ENCODE data around the gene PAX5.

Gene PAX5

DNA sequence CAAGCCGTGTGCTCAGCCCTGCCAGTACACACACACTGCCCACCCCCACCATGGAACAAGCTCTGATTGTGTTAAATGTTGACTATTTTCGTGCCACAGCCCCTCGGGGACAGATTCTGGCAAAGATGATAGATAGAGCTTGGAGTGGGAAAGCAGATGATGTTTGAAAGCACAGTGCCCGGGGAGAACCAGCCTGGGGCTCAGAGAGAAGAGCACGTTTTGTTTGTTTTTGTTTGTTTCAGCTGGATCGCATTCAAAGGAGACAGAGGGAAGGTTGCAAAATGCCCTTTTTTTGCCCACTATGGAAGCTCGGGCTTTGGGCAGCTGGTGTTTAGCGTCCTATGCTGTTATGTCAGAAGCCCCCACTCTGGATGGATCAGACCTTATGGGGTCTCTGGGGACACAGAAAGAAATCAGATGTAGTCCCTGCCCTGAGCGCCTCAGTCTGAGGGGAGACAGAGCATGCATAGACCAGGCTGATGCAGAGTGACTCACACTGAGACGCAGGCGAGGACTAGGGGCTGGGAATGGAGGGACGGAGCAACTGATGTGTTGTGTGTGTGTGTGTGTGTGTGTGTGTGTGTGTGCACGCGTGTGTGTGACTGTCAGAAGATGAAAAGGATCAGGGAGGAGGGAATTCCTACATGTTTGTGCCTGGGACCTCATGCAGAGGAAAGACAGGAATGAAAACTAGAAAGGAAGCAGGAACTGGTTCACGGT is 231.7 kb downstream of the PAX5 start:
- H3K27ac ChIP-seq (ENCODE audit: low read depth, low read length) = no peak overlapping the region
- no peaks in the 10 kb centered on the region for H3K27me3 ChIP-seq (ENCODE audit: control insufficient read depth, insufficient read depth, low read length)
- H3K4me3 ChIP-seq (ENCODE audit: low read length) = no peak overlapping the region
- no peaks in the 10 kb centered on the region for H3K4me1 ChIP-seq (ENCODE audit: control insufficient read depth, insufficient read depth, low read length)
- no peaks in the 10 kb centered on the region for H3K36me3 ChIP-seq (ENCODE audit: control insufficient read depth, insufficient read depth, low read length)
- no peak overlapping the region for H3K9ac ChIP-seq (ENCODE audit: low read length)

DNA sequence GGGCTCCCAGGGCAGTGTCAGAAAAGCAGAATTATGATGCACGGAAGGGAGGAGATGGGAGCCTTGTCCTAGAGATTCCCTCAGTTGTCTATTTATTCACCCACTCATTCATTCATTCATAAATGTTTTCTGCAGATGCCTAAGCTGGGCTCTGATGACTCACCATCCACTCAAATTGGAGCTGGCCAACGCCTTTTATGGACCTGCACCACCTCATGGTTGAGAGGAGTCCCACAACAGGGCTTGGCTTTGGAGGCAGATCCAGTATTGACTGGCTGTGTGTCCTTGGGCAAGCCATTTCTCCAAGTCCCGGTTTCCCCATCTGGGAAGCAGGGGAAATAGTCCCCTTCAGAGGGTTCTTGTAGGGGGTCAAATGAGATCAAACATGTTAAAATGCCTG is 233.6 kb downstream of the PAX5 start:
- Histone ChIP-seq H3K9ac (ENCODE audit: low read length) (no peak overlapping the region), H3K36me3 (ENCODE audit: control insufficient read depth, insufficient read depth, low read length) (no peaks in the 10 kb centered on the region), H3K27me3 (ENCODE audit: control insufficient read depth, insufficient read depth, low read length) (no peaks in the 10 kb centered on the region), H3K4me3 (ENCODE audit: low read length) (no peak overlapping the region), H3K4me1 (ENCODE audit: control insufficient read depth, insufficient read depth, low read length) (no peaks in the 10 kb centered on the region), H3K27ac (ENCODE audit: low read depth, low read length) (no peak overlapping the region)

DNA sequence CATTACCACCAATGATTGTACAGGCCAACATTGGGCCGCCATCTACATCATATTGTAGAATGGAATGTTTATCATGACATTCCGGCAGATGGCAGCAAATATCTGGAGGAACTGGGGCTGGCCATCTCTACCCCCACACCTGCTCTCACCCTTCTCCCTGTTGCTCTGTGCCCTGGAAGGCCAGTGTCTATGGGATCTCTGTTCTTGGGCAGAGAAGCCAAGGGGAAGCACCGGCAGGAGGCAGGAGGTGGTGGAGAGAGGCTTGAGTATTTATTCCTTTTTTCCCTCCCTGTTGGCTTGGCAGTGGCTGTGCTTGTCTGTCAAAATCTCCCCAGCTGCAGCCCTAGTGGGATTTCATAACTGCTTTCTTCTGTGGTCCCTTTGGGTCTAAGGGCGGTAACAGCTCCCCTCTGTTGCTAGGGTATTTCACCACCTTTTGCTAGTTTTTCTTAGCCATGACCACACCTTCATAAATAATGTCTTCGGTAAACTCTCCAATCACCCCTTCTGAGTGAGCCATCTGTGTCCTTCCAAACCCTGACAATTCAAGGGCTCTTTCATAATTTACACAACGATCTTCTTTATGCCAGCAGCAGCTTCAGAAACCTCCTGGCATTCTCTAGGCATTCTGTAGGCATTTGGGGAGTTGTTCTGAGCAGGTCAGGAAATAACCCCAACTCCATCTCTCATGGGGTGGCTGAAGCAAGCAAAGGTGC is 235.6 kb downstream of the PAX5 start:
- Histone ChIP-seq H3K27me3 (ENCODE audit: control insufficient read depth, insufficient read depth, low read length) (no peaks in the 10 kb centered on the region), H3K4me1 (ENCODE audit: control insufficient read depth, insufficient read depth, low read length) (no peaks in the 10 kb centered on the region), H3K27ac (ENCODE audit: low read depth, low read length) (no peak overlapping the region), H3K4me3 (ENCODE audit: low read length) (no peak overlapping the region), H3K9ac (ENCODE audit: low read length) (no peak overlapping the region), H3K36me3 (ENCODE audit: control insufficient read depth, insufficient read depth, low read length) (no peaks in the 10 kb centered on the region)

DNA sequence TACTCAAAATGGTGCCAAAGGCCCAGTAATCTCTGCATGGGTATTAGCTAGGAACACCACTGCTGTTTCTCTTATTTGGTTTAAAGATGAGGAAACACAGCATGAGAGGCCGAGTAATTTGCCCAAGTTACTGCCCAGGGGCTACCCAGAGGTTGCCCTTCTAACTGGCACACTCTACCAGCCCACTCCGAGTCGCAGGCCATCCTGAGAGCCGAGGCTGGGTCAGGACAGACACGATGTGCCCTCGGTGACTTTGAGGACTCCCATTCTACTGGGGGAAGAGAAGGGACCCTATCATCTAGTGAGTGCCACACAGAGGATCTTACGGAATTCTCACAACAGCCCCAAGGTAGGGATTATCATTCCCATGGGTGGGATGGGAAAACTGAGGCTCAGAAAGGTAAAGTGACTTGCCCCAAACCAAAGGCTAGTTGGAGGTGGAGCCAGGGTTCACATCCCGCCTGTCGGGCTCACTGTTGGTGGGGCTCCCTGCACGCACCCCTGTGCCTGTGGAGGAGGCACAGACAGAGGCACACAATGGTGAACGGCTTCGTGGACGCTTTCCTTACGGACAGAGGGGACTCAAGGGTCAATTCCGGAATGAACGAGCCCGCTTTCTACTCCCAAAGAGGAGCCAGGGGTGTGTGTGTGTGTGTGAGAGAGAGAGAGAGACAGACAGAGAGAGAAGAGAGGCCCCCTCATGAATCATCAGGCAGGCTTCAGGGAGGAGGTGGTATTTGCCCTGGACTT is 236.4 kb downstream of the PAX5 start:
- Histone ChIP-seq H3K9ac (ENCODE audit: low read length) (no peak overlapping the region), H3K27me3 (ENCODE audit: control insufficient read depth, insufficient read depth, low read length) (no peaks in the 10 kb centered on the region), H3K27ac (ENCODE audit: low read depth, low read length) (no peak overlapping the region), H3K36me3 (ENCODE audit: control insufficient read depth, insufficient read depth, low read length) (peaks cover 2% of the 10 kb centered on the region), H3K4me3 (ENCODE audit: low read length) (no peak overlapping the region), H3K4me1 (ENCODE audit: control insufficient read depth, insufficient read depth, low read length) (no peaks in the 10 kb centered on the region)

DNA sequence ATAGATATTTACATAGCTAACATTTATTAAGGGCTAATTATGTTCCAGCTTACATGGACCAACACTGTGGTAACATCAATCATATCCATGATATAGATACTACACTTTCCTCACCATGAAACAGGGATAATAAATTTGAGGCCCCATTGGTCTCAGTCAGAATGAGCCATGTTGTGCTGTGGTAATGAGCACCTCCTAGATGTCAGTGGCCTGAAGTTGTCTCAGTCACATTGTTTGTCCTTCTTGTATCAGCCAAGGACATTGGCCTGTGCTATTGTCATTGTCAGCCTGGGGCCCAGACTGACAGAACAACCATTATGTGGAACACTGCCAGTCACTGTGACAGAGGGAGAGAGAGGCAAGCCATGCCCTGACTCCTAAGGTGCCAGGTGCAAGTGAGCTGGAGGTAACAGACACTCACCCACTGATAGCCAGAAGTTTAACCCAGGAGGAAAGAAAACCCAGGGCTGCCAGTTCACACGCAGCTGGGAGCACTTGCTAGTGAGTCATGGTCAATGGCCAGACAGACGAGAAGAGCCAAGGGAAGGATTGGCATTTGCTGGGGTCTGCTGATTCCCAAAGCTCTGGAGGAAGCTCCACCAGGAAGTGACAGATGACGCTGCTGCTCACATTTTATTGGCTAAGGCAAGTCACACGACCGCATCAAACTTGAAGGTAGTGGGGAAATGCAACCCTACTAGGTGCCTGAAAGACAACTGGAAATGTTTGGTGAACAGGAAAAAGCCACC is 237.2 kb downstream of the PAX5 start:
- H3K4me3 ChIP-seq (ENCODE audit: low read length) = no peak overlapping the region
- H3K27me3 ChIP-seq (ENCODE audit: control insufficient read depth, insufficient read depth, low read length) = no peaks in the 10 kb centered on the region
- no peaks in the 10 kb centered on the region for H3K4me1 ChIP-seq (ENCODE audit: control insufficient read depth, insufficient read depth, low read length)
- no peak overlapping the region for H3K27ac ChIP-seq (ENCODE audit: low read depth, low read length)
- no peak overlapping the region for H3K9ac ChIP-seq (ENCODE audit: low read length)
- H3K36me3 ChIP-seq (ENCODE audit: control insufficient read depth, insufficient read depth, low read length) = peaks cover 2% of the 10 kb centered on the region

DNA sequence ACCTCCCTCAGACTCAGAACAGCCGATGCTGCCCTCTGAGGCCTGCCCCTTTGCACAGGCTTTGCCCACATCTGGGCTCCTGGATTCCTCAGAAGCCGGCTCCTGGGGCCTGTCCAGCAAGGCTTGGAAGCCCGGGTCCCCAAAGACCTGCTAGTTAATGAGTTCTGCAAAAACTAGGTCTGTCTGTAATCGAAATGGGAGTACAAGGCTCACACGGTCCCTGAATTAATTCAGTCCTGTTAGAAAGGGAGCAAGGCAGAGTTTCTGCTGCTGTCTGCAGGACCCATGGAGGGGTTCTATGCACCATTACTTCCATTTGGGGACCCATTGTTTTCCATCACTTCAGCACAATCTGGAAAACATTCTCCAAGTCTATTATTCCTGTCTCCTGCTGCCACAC is 239.6 kb downstream of the PAX5 start:
- H3K36me3 ChIP-seq (ENCODE audit: control insufficient read depth, insufficient read depth, low read length) = peaks cover 2% of the 10 kb centered on the region
- no peaks in the 10 kb centered on the region for H3K4me1 ChIP-seq (ENCODE audit: control insufficient read depth, insufficient read depth, low read length)
- H3K27me3 ChIP-seq (ENCODE audit: control insufficient read depth, insufficient read depth, low read length) = no peaks in the 10 kb centered on the region
- no peak overlapping the region for H3K27ac ChIP-seq (ENCODE audit: low read depth, low read length)
- H3K4me3 ChIP-seq (ENCODE audit: low read length) = no peak overlapping the region
- H3K9ac ChIP-seq (ENCODE audit: low read length) = no peak overlapping the region

DNA sequence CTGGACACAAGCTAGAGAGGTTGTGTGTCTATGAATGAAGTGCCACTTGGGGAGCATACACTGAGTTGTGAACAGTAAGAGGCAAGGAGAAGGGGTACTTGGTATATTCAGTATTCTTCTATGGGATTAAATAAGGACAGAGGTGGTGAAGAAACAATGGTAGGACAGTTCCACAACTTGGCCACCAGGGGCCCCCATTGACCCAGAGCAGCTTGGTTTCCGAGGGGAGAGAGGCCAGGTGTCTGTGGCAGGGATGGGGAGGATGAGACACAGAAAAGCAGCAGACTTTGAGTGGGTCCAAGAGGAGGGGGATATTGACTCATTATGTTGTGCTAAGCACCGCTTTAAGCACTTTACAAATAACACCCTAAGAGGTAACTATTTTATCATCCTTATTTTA is 240.8 kb downstream of the PAX5 start:
- Histone ChIP-seq H3K27ac (ENCODE audit: low read depth, low read length) (no peak overlapping the region), H3K36me3 (ENCODE audit: control insufficient read depth, insufficient read depth, low read length) (peaks cover 2% of the 10 kb centered on the region), H3K4me1 (ENCODE audit: control insufficient read depth, insufficient read depth, low read length) (no peaks in the 10 kb centered on the region), H3K9ac (ENCODE audit: low read length) (no peak overlapping the region), H3K27me3 (ENCODE audit: control insufficient read depth, insufficient read depth, low read length) (no peaks in the 10 kb centered on the region), H3K4me3 (ENCODE audit: low read length) (no peak overlapping the region)

DNA sequence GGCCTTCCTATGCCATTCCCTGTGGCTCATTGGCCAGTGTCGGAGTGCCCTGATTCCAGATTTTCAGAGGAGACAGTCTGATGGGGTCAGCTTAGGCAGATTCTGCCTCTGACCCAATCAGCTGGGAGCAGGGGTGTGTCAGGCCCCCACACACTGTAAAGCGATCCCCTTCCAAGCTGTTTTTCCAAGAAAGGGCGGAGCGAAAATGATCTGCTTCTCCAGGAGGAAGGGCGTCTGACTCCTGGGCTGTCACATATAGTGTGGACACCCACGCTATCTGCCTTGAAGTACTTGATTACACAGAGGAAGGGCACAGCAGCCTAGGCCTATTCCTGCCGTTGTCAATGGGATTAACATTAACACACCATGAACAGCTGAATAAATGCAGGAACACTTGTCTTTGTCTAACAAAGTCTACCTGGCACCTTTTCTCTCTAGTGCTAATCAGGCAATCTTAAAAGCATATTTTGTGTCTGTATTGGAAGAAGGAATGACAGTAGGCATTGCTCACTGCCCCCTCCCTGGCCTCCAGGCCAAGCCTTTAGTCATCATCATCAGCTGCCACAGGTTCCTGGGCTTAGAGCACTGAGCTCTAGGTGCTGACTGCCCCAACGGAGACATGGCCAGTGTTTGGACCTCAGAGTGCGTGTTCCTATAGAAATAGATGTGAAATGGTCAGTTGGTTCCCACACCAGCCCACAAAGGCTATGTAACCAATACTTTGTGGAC is 242.7 kb downstream of the PAX5 start:
- Histone ChIP-seq H3K27ac (ENCODE audit: low read depth, low read length) (no peak overlapping the region), H3K4me3 (ENCODE audit: low read length) (no peak overlapping the region), H3K36me3 (ENCODE audit: control insufficient read depth, insufficient read depth, low read length) (peaks cover 2% of the 10 kb centered on the region), H3K4me1 (ENCODE audit: control insufficient read depth, insufficient read depth, low read length) (no peaks in the 10 kb centered on the region), H3K9ac (ENCODE audit: low read length) (no peak overlapping the region), H3K27me3 (ENCODE audit: control insufficient read depth, insufficient read depth, low read length) (no peaks in the 10 kb centered on the region)

DNA sequence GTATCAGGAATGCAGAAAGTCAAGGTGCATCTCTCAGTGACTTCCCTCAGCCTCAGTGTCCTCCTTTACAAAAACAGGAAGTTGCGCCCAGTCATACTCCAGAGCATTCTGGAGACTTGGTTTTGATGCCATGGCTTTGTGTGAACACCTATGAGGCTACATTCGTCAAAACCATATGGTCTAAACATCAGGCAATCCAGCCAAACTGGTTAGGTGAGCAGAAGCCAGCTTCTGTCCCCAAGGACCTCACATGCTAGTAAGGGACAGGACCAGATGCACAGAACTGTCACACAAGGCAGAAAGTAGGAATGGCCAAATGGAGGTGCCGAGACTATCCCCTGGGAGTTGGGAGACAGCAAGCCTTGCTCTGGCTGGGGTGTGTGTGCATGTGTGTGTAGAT is 244.2 kb downstream of the PAX5 start:
- Histone ChIP-seq H3K36me3 (ENCODE audit: control insufficient read depth, insufficient read depth, low read length) (peaks cover 2% of the 10 kb centered on the region), H3K27ac (ENCODE audit: low read depth, low read length) (no peak overlapping the region), H3K27me3 (ENCODE audit: control insufficient read depth, insufficient read depth, low read length) (no peaks in the 10 kb centered on the region), H3K4me3 (ENCODE audit: low read length) (no peak overlapping the region), H3K9ac (ENCODE audit: low read length) (no peak overlapping the region), H3K4me1 (ENCODE audit: control insufficient read depth, insufficient read depth, low read length) (no peaks in the 10 kb centered on the region)

DNA sequence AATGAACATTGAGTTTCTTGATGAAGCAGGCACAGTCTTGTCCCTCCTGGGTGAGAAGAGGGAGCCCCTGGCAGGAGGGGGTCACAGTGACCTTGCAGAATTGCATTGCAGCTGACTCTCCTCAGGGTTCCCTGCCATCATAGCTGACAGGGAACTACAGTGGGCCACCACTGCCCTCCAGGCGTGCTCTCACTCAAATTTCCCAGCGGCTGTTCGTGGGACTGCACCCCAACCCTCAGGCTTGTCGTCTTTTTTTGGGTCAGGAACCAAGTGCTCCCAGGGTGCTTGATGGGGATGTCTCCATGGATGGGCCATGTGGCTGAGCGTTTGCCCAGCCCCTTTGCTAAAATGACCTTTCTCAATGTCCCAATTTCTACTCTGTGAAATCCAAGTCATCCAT is 245.5 kb downstream of the PAX5 start:
- Histone ChIP-seq H3K9ac (ENCODE audit: low read length) (no peak overlapping the region), H3K27me3 (ENCODE audit: control insufficient read depth, insufficient read depth, low read length) (no peaks in the 10 kb centered on the region), H3K27ac (ENCODE audit: low read depth, low read length) (no peak overlapping the region), H3K4me3 (ENCODE audit: low read length) (no peak overlapping the region), H3K4me1 (ENCODE audit: control insufficient read depth, insufficient read depth, low read length) (no peaks in the 10 kb centered on the region), H3K36me3 (ENCODE audit: control insufficient read depth, insufficient read depth, low read length) (peaks cover 2% of the 10 kb centered on the region)

DNA sequence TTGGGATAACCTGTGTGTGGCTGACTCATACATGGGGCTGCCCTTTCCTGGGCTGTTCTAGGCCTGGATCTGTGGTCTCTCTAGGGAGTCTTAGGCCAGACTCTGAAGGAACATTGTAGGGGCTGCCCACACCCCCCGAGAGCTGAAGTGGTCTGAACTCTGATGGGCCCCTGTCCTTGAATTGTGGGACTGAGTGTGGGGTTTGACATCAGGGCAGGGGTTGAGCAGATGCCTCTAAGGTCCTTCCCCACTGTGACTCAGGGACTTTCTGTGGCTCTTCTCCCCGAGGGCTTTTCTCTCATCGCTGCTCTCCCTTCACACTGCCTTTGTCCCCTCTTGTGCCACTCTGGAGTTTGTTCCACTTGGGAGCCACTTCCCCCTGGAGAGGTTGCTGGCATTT is 246.4 kb downstream of the PAX5 start:
- Histone ChIP-seq H3K27ac (ENCODE audit: low read depth, low read length) (no peak overlapping the region), H3K27me3 (ENCODE audit: control insufficient read depth, insufficient read depth, low read length) (no peaks in the 10 kb centered on the region), H3K4me3 (ENCODE audit: low read length) (no peak overlapping the region), H3K4me1 (ENCODE audit: control insufficient read depth, insufficient read depth, low read length) (no peaks in the 10 kb centered on the region), H3K36me3 (ENCODE audit: control insufficient read depth, insufficient read depth, low read length) (no peaks in the 10 kb centered on the region), H3K9ac (ENCODE audit: low read length) (no peak overlapping the region)

Data from rectal smooth muscle tissue (tissue), 1 donor.